Caco-2 (cell line): Measurements from ENCODE around the gene NTF3. TPM values are rescaled to one million over a fixed set of nuclear protein-coding genes. Genes with fewer than 3 reads are reported as not detected.

Source experiments
- BruUV-seq: library from RNA; stranded (reverse); fragments of 400-500 nt; replicated peaks from 2 replicates; lab custom pipeline; 2021; lab: Mats Ljungman, UMichigan
- CTCF ChIA-PET: fragments of 300-600 bp; sonication (Branson Sonifier 250); formaldehyde crosslinking; loops from one replicate; lab custom pipeline; 2022; ENCODE audit warnings: antibody characterized with exemption; lab: Charles Lee
- POLR2A ChIA-PET: fragments of 300-600 bp; sonication (Branson Sonifier 250); formaldehyde crosslinking; loops from one replicate; lab custom pipeline; 2022; ENCODE audit warnings: antibody characterized with exemption; lab: Charles Lee
- DNase-seq, 2 experiments: peaks; one replicate each; pipeline versions ENCODE4 v3.0.0 to v3.0.0-alpha.2; 2020 to 2022
- H3K27me3 ChIP-seq: replicated peaks from 2 replicates; pipeline ENCODE4 v1.6.0; 2011; ENCODE audit warnings: low read length; ENCODE audit not compliant: control insufficient read depth, insufficient read depth
- H3K36me3 ChIP-seq: 2 replicates; pipeline ENCODE4 v1.5.1; 2011; ENCODE audit warnings: low read length; ENCODE audit not compliant: control insufficient read depth, insufficient read depth
- H3K4me1 ChIP-seq: fragments of 250-450 bp; sonication (Bioruptor Pico); 2 replicates; pipeline ENCODE4 v1.5.1; 2020; ENCODE audit warnings: mild to moderate bottlenecking
- H3K4me3 ChIP-seq: 2 replicates; pipeline ENCODE4 v1.5.1; 2011; ENCODE audit warnings: low read depth, mild to moderate bottlenecking, control low read depth, low read length
- H3K9me3 ChIP-seq: fragments of 250-450 bp; sonication (Bioruptor Pico); 2 replicates; pipeline ENCODE4 v1.5.1; 2020; ENCODE audit warnings: mild to moderate bottlenecking, moderate library complexity
- H3K27ac Mint-ChIP-seq: one replicate; pipeline ENCODE4 v1.8.0; 2022; ENCODE audit warnings: mixed read lengths; ENCODE audit not compliant: unreplicated experiment
- H3K27me3 Mint-ChIP-seq: one replicate; pipeline ENCODE4 v1.8.0; 2022; ENCODE audit warnings: mixed read lengths; ENCODE audit not compliant: insufficient read depth, unreplicated experiment
- H3K36me3 Mint-ChIP-seq: one replicate; pipeline ENCODE4 v1.8.0; 2022; ENCODE audit warnings: mild to moderate bottlenecking, mixed read lengths; ENCODE audit not compliant: insufficient read depth, unreplicated experiment
- H3K4me1 Mint-ChIP-seq: one replicate; pipeline ENCODE4 v1.8.0; 2022; ENCODE audit warnings: low read depth, mixed read lengths; ENCODE audit not compliant: unreplicated experiment
- H3K4me3 Mint-ChIP-seq: one replicate; pipeline ENCODE4 v1.8.0; 2022; ENCODE audit warnings: mild to moderate bottlenecking, moderate library complexity, mixed read lengths; ENCODE audit not compliant: unreplicated experiment
- H3K9me3 Mint-ChIP-seq: one replicate; pipeline ENCODE4 v1.8.0; 2022; ENCODE audit warnings: mixed read lengths; ENCODE audit not compliant: unreplicated experiment
- intact Hi-C: fragments of 100-400 bp; cut with micrococcal nuclease; formaldehyde crosslinking; loops from one replicate; pipeline ENCODE4 v1.10.0; 2022; ENCODE audit not compliant: unreplicated experiment
- total RNA-seq: library from RNA; stranded (reverse); gene quantifications from 2 replicates; pipeline ENCODE4 v1.2.3, GENCODE V29; 2022
- TF ChIP-seq, protein P1 (sequence below), 2 experiments: fragments of 200-600 bp in 1 of 2; IDR thresholded peaks; 1 replicate in 1 of 2; 2 replicates in 1 of 2; pipeline versions ENCODE4 v1.5.1 to v1.8.0; 2011 to 2022; ENCODE audit warnings: antibody characterized with exemption in 1 of 2, control low read depth in 1 of 2, inconsistent platforms in 1 of 2, low read depth in 1 of 2, low read length in 1 of 2, mild to moderate bottlenecking in 1 of 2, moderate library complexity in 1 of 2; ENCODE audit not compliant: insufficient read depth in 1 of 2, severe bottlenecking in 1 of 2, unreplicated experiment in 1 of 2

Gene NTF3
- total RNA-seq, 1 experiment from 2014 or later: 5.3 TPM

DNA sequence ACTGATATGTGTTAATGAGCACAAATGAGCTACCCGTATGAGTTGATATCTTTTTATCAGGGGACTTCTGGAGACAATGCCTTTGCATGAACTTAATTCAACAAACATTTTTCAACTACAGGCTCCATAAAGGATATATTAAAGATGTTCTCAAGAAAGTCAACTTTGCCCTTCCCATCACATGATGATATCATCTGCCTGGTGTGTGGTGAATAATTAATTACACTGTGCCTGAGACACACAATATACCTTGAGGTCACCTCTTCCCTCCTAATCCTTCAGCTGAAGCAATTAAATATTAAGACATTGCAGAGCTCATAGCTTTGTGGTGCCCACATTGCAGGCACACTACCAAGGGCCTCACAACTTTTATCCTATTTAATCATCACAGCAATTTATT lies 22.3 kb upstream of the NTF3 start:
- Histone ChIP-seq H3K36me3 (0 out of 2 replicates have a peak, but pooled peaks cover 2% of the 10 kb centered on the region), H3K9me3 (no peaks in the 10 kb centered on the region), H3K27me3 (no peaks in the 10 kb centered on the region), H3K4me1 (no peaks in the 10 kb centered on the region; the same call in 1 of the 2 replicates), H3K4me3 (no peak overlapping the region)
- H3K27ac Mint-ChIP-seq: no peak overlapping the region
- ChIA-PET CTCF (no interaction called here), POLR2A (no interaction called here)
- peaks cover 14% of the 10 kb centered on the region for H3K4me1 Mint-ChIP-seq
- peaks cover 4% of the 10 kb centered on the region for H3K9me3 Mint-ChIP-seq
- DNase-seq: no peak
- no peaks in the 10 kb centered on the region for H3K36me3 Mint-ChIP-seq
- TF ChIP-seq, protein P1, sequence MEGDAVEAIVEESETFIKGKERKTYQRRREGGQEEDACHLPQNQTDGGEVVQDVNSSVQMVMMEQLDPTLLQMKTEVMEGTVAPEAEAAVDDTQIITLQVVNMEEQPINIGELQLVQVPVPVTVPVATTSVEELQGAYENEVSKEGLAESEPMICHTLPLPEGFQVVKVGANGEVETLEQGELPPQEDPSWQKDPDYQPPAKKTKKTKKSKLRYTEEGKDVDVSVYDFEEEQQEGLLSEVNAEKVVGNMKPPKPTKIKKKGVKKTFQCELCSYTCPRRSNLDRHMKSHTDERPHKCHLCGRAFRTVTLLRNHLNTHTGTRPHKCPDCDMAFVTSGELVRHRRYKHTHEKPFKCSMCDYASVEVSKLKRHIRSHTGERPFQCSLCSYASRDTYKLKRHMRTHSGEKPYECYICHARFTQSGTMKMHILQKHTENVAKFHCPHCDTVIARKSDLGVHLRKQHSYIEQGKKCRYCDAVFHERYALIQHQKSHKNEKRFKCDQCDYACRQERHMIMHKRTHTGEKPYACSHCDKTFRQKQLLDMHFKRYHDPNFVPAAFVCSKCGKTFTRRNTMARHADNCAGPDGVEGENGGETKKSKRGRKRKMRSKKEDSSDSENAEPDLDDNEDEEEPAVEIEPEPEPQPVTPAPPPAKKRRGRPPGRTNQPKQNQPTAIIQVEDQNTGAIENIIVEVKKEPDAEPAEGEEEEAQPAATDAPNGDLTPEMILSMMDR (IDR thresholded peaks at IDR 0.05; ENCODE audit: insufficient read depth in 1 of 2, low read depth in 1 of 2, low read length in 1 of 2, severe bottlenecking in 1 of 2, unreplicated experiment in 1 of 2): no peak
- H3K4me3 Mint-ChIP-seq: no peak overlapping the region
- BruUV-seq: no TSS peak
- intact Hi-C loops: no loop called here
- H3K27me3 Mint-ChIP-seq: no peaks in the 10 kb centered on the region

DNA sequence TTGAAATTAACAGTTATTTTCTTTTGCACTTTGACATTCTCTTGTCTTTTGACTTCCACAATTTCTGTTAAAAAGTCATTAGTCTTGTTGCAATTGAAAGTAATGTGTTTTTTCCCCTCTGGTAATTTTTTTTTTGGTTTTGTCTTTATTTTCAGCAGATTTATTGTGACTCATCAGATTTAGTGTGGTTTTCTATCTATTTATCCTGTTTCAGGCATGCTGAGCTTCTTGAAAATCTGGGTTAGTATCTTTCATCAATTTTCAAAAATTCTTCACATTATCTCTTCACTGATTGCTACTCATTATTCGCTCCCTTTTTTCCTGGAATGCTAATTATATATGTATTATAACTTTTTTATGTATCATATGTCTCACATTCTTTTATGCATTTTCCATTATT lies 15.3 kb upstream of the NTF3 start:
- POLR2A ChIA-PET: no interaction called here
- H3K27ac Mint-ChIP-seq: no peak overlapping the region
- TF ChIP-seq, protein P1 (IDR thresholded peaks at IDR 0.05; ENCODE audit: insufficient read depth in 1 of 2, low read depth in 1 of 2, low read length in 1 of 2, severe bottlenecking in 1 of 2, unreplicated experiment in 1 of 2): no peak
- intact Hi-C loops: no loop called here
- H3K9me3 Mint-ChIP-seq: peaks cover 9% of the 10 kb centered on the region
- peaks cover 3% of the 10 kb centered on the region for H3K27me3 Mint-ChIP-seq
- Histone ChIP-seq H3K27me3 (no peaks in the 10 kb centered on the region), H3K4me1 (no peaks in the 10 kb centered on the region), H3K9me3 (no peaks in the 10 kb centered on the region), H3K36me3 (no peaks in the 10 kb centered on the region), H3K4me3 (no peak overlapping the region)
- no TSS peak for BruUV-seq
- H3K36me3 Mint-ChIP-seq: no peaks in the 10 kb centered on the region
- H3K4me3 Mint-ChIP-seq: no peak overlapping the region
- DNase-seq: no peak
- CTCF ChIA-PET: no interaction called here
- no peaks in the 10 kb centered on the region for H3K4me1 Mint-ChIP-seq

DNA sequence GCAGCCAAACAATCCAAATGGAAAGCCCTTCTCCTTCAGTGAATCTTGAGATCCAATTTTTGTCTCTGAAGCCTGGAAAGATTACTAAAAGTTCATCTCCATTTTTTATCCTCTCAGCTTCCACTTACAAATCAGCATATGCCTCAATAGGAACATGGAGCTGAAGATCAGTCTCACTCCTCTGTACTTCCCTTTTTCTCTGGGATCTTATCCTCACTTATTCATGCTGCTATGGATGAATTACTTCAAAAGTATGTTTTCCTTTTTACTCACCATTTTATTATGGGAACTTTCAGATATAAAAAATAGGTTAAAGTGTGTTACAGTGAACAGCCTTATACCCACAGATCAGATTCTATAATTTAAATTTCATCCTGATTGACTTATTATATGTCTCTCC lies 14.4 kb upstream of the NTF3 start:
- H3K4me1 ChIP-seq: no peaks in the 10 kb centered on the region
- intact Hi-C loops: no loop called here
- Mint-ChIP-seq H3K4me1 (no peaks in the 10 kb centered on the region), H3K27me3 (peaks cover 3% of the 10 kb centered on the region), H3K9me3 (peaks cover 9% of the 10 kb centered on the region), H3K36me3 (no peaks in the 10 kb centered on the region), H3K27ac (no peak overlapping the region), H3K4me3 (no peak overlapping the region)
- TF ChIP-seq, protein P1 (IDR thresholded peaks at IDR 0.05; ENCODE audit: insufficient read depth in 1 of 2, low read depth in 1 of 2, low read length in 1 of 2, severe bottlenecking in 1 of 2, unreplicated experiment in 1 of 2): no peak
- no TSS peak for BruUV-seq
- H3K36me3 ChIP-seq: no peaks in the 10 kb centered on the region
- H3K27me3 ChIP-seq: no peaks in the 10 kb centered on the region
- no peaks in the 10 kb centered on the region for H3K9me3 ChIP-seq
- ChIA-PET CTCF (no interaction called here), POLR2A (no interaction called here)
- no peak for DNase-seq
- H3K4me3 ChIP-seq: no peak overlapping the region
